GM23248 (cell line): Measurements from ENCODE around the gene CDH8. TPM values are rescaled to one million over a fixed set of nuclear protein-coding genes. Genes with fewer than 3 reads are reported as not detected.

ENCODE experiments used
- DNase-seq: peaks from one replicate; pipeline ENCODE4 v3.0.0-alpha.2; 2015
- H2AFZ ChIP-seq: fragments of 200-600 bp; sonication (generic); 2 replicates; pipeline ENCODE4 v1.6.1; 2016; ENCODE audit warnings: antibody characterized with exemption
- H3F3A ChIP-seq: fragments of 200-600 bp; sonication (generic); 2 replicates; pipeline ENCODE4 v1.6.1; 2016; ENCODE audit warnings: mild to moderate bottlenecking, antibody characterized with exemption, mixed run types; ENCODE audit not compliant: insufficient read depth
- H3K27ac ChIP-seq: fragments of 200-600 bp; sonication (generic); 2 replicates; pipeline ENCODE4 v1.5.1; 2016; ENCODE audit warnings: mild to moderate bottlenecking
- H3K27me3 ChIP-seq: fragments of 200-600 bp; sonication (generic); replicated peaks from 2 replicates; pipeline ENCODE4 v1.6.1; 2016; ENCODE audit warnings: mild to moderate bottlenecking; ENCODE audit not compliant: insufficient read depth
- H3K36me3 ChIP-seq: fragments of 200-600 bp; sonication (generic); 2 replicates; pipeline ENCODE4 v1.6.1; 2016; ENCODE audit warnings: low read depth, mild to moderate bottlenecking
- H3K4me1 ChIP-seq: fragments of 200-600 bp; sonication (generic); 2 replicates; pipeline ENCODE4 v1.6.1; 2016; ENCODE audit warnings: mild to moderate bottlenecking; ENCODE audit not compliant: insufficient read depth
- H3K4me2 ChIP-seq: fragments of 200-600 bp; sonication (generic); one replicate; pipeline ENCODE4 v1.6.1; 2016; ENCODE audit warnings: mild to moderate bottlenecking; ENCODE audit not compliant: unreplicated experiment
- H3K4me3 ChIP-seq: fragments of 200-600 bp; sonication (generic); 2 replicates; pipeline ENCODE4 v1.5.1; 2016; ENCODE audit warnings: mild to moderate bottlenecking
- H3K79me2 ChIP-seq: fragments of 200-600 bp; sonication (generic); 2 replicates; pipeline ENCODE4 v1.6.1; 2016; ENCODE audit warnings: mild to moderate bottlenecking; ENCODE audit not compliant: insufficient read depth
- H3K9ac ChIP-seq: fragments of 200-600 bp; sonication (generic); 2 replicates; pipeline ENCODE4 v1.6.1; 2016; ENCODE audit warnings: mild to moderate bottlenecking
- H3K9me2 ChIP-seq: fragments of 200-600 bp; sonication (generic); 2 replicates; pipeline ENCODE4 v1.6.1; 2016; ENCODE audit warnings: mixed run types, mild to moderate bottlenecking, moderate library complexity; ENCODE audit not compliant: insufficient read depth
- H3K9me3 ChIP-seq: fragments of 200-600 bp; sonication (generic); one replicate; pipeline ENCODE4 v1.6.1; 2017; ENCODE audit warnings: low read depth
- H4K20me1 ChIP-seq: fragments of 200-600 bp; sonication (generic); 2 replicates; pipeline ENCODE4 v1.6.0; 2016; ENCODE audit not compliant: insufficient read depth
- EZH2 ChIP-seq: fragments of 200-600 bp; sonication (generic); IDR thresholded peaks from 2 replicates; pipeline ENCODE4 v1.6.1; 2018; ENCODE audit warnings: antibody characterized with exemption, mild to moderate bottlenecking; ENCODE audit not compliant: insufficient read depth, poor library complexity, severe bottlenecking
- EZH2phosphoT487 ChIP-seq: fragments of 200-600 bp; sonication (generic); IDR thresholded peaks from 2 replicates; pipeline ENCODE4 v1.6.1; 2018; ENCODE audit warnings: antibody characterized with exemption, moderate library complexity, mild to moderate bottlenecking, low read depth; ENCODE audit not compliant: insufficient read depth
- WGBS, 2 experiments: methylation state at CpG; one replicate each; pipeline ENCODE4 v1.1.6; 2015 to 2017; ENCODE audit warnings: low lambda C conversion rate in 2 of 2, low coverage in 1 of 2; ENCODE audit errors: missing lambda C conversion rate in 2 of 2; 5-methylcytosine and 5-hydroxymethylcytosine counted together
- in situ Hi-C: fragments of 300-500 bp; cut with MboI; formaldehyde crosslinking; loops from 2 replicates; pipeline ENCODE4 v1.15.0; 2020
- polyA plus RNA-seq: library from polyadenylated mRNA; unstranded; fragments of >200 nt; fragmentation: Nextera tagmentation; extraction: Ambion mirVana; gene quantifications from 2 replicates; pipeline ENCODE4 v1.2.1, GENCODE V29; 2016
- total RNA-seq: library from RNA; depleted of rRNA; stranded (reverse); fragments of >200 nt; shearing (Covaris generic); gene quantifications from 2 replicates; pipeline ENCODE4 v1.2.3, GENCODE V29; 2014

The CDH8 gene
- total and polyA plus RNA-seq, 2 experiments from 2014 or later = not detected

- no peak for TF ChIP-seq EZH2
- TF ChIP-seq EZH2phosphoT487 = no peak
- DNase-seq = no peak
- Histone ChIP-seq H3K9me2 (no peaks in the 10 kb centered on the region), H3K36me3 (no peaks in the 10 kb centered on the region), H3K27me3 (no peaks in the 10 kb centered on the region), H3K4me2 (no peak overlapping the region), H2AFZ (no peak overlapping the region), H4K20me1 (no peaks in the 10 kb centered on the region), H3K9ac (no peak overlapping the region), H3K27ac (no peak overlapping the region), H3K9me3 (no peaks in the 10 kb centered on the region), H3K79me2 (no peaks in the 10 kb centered on the region), H3K4me1 (no peaks in the 10 kb centered on the region), H3K4me3 (no peak overlapping the region), H3F3A (no peaks in the 10 kb centered on the region)
- in situ Hi-C loops = no loop called here
- 20 to 21% methylated on average over 8 of the region's 8 CpGs for WGBS, 2 experiments
Measured at GRCh38 chr16:61957075-61957855, 79.0 kb downstream of the CDH8 start.

- Histone ChIP-seq H3F3A (no peaks in the 10 kb centered on the region), H3K9ac (no peak overlapping the region), H2AFZ (no peak overlapping the region), H4K20me1 (no peaks in the 10 kb centered on the region), H3K9me2 (no peaks in the 10 kb centered on the region), H3K79me2 (no peaks in the 10 kb centered on the region), H3K27me3 (no peaks in the 10 kb centered on the region), H3K9me3 (no peaks in the 10 kb centered on the region), H3K4me3 (no peak overlapping the region), H3K27ac (no peak overlapping the region), H3K36me3 (no peaks in the 10 kb centered on the region), H3K4me1 (no peaks in the 10 kb centered on the region), H3K4me2 (no peak overlapping the region)
- 0% methylated on average over 1 of the region's 1 CpG for WGBS, 2 experiments
- TF ChIP-seq EZH2phosphoT487 (no peak), EZH2 (no peak)
- in situ Hi-C loops = no loop called here
- DNase-seq = no peak
Measured at GRCh38 chr16:61952841-61953240, 83.4 kb downstream of the CDH8 start.

- Histone ChIP-seq H3K4me3 (no peak overlapping the region), H4K20me1 (no peaks in the 10 kb centered on the region), H3K9ac (no peak overlapping the region), H3K9me2 (no peaks in the 10 kb centered on the region), H3K79me2 (no peaks in the 10 kb centered on the region), H3K27me3 (no peaks in the 10 kb centered on the region), H3F3A (no peaks in the 10 kb centered on the region), H3K4me2 (no peak overlapping the region), H3K9me3 (no peaks in the 10 kb centered on the region), H3K4me1 (no peaks in the 10 kb centered on the region), H2AFZ (no peak overlapping the region), H3K36me3 (no peaks in the 10 kb centered on the region), H3K27ac (no peak overlapping the region)
- DNase-seq = no peak
- in situ Hi-C loops = no loop called here
- TF ChIP-seq EZH2 = no peak
- WGBS, 2 experiments = 57 to 59% methylated on average over 3 of the region's 3 CpGs
Measured at GRCh38 chr16:61948414-61948813, 87.8 kb downstream of the CDH8 start.

GRCh38 chr16:61946019-61946418 lies 90.2 kb downstream of the CDH8 start:
- in situ Hi-C loops = no loop called here
- Histone ChIP-seq H3K27me3 (no peaks in the 10 kb centered on the region), H3K27ac (no peak overlapping the region), H3K4me3 (no peak overlapping the region), H3K9ac (no peak overlapping the region), H3K9me2 (no peaks in the 10 kb centered on the region), H3F3A (no peaks in the 10 kb centered on the region), H3K36me3 (no peaks in the 10 kb centered on the region), H2AFZ (no peak overlapping the region), H3K4me2 (no peak overlapping the region), H4K20me1 (no peaks in the 10 kb centered on the region), H3K4me1 (no peaks in the 10 kb centered on the region), H3K79me2 (no peaks in the 10 kb centered on the region), H3K9me3 (no peaks in the 10 kb centered on the region)
- no peak for TF ChIP-seq EZH2
- TF ChIP-seq EZH2phosphoT487 = no peak
- no peak for DNase-seq

GRCh38 chr16:61945511-61945910 lies 90.7 kb downstream of the CDH8 start:
- H3K27me3 ChIP-seq = no peaks in the 10 kb centered on the region
- H3F3A ChIP-seq = no peaks in the 10 kb centered on the region
- H2AFZ ChIP-seq = no peak overlapping the region
- no peaks in the 10 kb centered on the region for H3K36me3 ChIP-seq
- DNase-seq = no peak
- no peaks in the 10 kb centered on the region for H3K9me3 ChIP-seq
- H3K4me3 ChIP-seq = no peak overlapping the region
- TF ChIP-seq EZH2phosphoT487 = no peak
- no peak for TF ChIP-seq EZH2
- H3K4me1 ChIP-seq = no peaks in the 10 kb centered on the region
- H3K79me2 ChIP-seq = no peaks in the 10 kb centered on the region
- 8 to 9% methylated on average over 4 of the region's 4 CpGs for WGBS, 2 experiments
- H3K9ac ChIP-seq = no peak overlapping the region
- in situ Hi-C loops = no loop called here
- no peak overlapping the region for H3K4me2 ChIP-seq
- no peak overlapping the region for H3K27ac ChIP-seq
- no peaks in the 10 kb centered on the region for H4K20me1 ChIP-seq
- H3K9me2 ChIP-seq = no peaks in the 10 kb centered on the region
